GM12874 (cell line): Measurements from ENCODE around the gene HAAO.

ENCODE experiments used
- TF ChIP-seq, protein P1 (sequence below): IDR thresholded peaks from 2 replicates; pipeline ENCODE4 v1.5.1; 2011; ENCODE audit warnings: low read depth, mild to moderate bottlenecking, control low read depth, low read length, moderate library complexity; ENCODE audit not compliant: insufficient read depth

The HAAO gene

DNA sequence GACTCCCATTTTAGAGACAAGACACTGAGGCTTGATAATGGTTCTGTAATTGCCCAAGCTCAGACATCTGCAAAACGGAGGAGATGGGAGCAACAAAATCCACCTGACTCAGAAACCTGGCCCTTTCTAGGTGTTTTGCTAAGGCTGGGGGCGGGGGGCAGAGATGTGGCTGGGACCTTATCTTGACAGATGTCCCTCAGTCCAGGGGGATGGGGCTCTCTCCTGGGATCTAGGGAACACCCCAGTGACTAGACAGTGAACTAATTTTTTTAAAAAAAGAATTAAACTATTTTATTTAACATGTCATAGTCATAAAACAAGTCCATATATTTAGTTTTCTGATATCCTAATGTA, 32.0 kb upstream of the HAAO start:
- TF ChIP-seq, protein P1, sequence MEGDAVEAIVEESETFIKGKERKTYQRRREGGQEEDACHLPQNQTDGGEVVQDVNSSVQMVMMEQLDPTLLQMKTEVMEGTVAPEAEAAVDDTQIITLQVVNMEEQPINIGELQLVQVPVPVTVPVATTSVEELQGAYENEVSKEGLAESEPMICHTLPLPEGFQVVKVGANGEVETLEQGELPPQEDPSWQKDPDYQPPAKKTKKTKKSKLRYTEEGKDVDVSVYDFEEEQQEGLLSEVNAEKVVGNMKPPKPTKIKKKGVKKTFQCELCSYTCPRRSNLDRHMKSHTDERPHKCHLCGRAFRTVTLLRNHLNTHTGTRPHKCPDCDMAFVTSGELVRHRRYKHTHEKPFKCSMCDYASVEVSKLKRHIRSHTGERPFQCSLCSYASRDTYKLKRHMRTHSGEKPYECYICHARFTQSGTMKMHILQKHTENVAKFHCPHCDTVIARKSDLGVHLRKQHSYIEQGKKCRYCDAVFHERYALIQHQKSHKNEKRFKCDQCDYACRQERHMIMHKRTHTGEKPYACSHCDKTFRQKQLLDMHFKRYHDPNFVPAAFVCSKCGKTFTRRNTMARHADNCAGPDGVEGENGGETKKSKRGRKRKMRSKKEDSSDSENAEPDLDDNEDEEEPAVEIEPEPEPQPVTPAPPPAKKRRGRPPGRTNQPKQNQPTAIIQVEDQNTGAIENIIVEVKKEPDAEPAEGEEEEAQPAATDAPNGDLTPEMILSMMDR: no peak

DNA sequence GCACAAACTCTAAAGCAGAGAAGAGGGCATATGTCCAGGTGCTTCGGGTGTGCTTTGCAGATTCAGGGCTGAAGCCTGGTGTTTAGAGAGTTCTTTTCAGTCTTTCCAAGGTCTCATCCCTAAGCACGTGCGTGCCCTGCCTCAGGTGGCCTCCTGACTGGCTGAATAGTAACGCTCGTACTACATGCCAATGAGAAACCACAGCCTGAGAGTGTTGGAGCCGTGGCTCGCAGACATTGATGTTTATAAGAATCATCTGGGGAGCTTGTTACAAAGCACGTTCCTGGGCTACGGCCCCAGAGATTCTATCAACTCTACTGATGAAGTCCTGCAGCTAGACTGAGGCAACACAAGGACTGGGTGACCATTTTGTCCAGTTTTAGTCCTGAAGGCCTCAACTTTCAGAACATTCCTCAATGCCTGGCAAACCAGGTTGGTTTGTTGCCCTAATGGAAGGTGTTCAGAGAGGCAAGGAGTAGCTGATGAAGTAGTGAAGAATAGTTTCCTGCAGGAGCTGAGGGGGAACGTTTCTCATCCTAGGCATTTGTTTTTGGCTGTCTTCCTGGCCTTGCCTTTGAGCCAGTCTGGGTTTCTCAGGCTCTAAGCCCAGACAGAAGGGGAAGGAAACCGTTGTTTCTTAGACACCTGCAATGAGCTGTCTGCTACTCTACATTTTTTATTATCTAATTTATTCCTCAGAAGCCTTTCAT, 31.5 kb upstream of the HAAO start:
- TF ChIP-seq, protein P1: no peak

DNA sequence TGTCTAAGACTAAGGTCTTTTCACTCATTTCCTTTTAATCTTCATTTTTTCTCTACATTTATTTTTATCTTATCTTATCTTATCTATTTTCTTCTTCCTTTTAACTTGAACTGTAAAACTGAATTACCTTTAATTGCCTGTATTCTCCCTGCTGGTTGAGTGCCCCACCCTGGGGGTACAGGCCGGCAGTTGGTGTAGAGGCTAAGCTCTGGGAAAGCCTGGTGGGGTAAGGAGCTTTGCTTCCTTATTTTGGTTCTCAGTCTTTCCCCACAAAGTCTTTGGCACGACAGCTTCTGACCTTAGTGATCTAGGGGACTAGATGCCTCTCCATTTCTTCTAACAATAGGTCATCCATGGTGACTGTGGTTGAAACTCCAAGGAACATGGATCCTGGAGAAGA, 26.8 kb upstream of the HAAO start:
- TF ChIP-seq, protein P1: no peak

DNA sequence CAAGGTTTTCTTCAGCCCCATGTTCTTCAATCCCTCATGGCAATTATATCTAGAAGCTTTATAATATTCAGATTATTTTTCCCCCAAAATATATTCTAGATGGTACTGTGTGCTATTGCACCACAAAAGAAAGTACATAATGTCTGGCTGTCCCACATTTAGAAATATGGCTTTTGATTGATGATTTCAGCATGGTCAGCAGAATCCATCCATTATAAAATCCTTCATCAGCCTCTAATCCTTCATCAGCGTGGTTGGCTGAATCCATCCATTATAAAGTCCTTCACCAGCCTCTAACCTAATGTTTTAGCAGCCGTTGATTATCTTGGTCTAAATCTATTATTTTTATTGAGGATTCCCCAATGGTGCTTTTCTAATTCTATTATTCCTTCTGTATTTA, 23.3 kb upstream of the HAAO start:
- TF ChIP-seq, protein P1: no peak

DNA sequence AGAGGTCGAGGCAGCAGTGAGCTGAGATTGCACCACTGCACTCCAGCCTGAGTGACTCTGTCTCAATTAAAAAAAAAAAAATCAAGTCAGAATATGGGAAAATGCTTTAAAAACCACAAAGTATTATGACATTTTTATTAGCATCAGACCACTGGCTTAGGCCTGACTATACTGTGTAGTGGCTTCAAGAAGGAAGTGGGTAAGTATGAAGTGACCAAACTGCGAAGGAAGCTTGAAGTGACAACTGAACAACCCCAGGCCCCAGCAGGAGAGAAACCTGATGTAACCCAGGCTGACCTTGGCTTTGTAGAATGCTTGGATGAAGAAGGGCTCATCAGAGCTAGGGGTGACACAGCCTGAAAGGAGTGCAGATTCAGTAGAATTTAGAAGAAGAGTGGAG, 21.4 kb upstream of the HAAO start:
- TF ChIP-seq, protein P1: no peak

DNA sequence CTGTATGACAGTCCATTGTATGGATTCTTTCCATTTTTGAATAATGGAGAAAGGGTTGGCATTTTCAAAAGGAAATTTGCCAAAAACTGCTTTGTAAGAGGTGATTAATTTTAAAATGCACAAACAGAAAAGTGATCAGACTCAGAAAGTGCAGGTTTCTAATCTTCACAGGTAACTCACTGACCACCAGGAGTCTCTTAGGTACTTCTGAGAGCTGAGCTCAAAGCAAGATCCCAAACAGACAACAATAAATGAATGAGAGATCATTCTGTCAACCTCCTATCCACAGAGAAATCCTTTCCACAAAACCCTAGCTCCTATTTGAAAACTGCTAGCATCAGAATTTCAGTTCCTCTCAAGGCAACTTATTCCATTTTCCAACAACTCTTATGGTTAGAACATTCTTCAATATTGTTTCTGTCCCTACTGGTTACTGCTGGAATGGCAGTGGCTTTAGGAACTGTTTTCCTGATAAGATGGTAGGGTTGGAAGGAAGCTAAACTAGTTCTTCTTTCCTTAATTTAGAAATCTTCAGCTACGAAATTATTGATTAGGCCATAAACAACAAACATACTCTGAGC, 20.6 kb upstream of the HAAO start:
- TF ChIP-seq, protein P1: no peak; the same call in none of the 2 replicates

DNA sequence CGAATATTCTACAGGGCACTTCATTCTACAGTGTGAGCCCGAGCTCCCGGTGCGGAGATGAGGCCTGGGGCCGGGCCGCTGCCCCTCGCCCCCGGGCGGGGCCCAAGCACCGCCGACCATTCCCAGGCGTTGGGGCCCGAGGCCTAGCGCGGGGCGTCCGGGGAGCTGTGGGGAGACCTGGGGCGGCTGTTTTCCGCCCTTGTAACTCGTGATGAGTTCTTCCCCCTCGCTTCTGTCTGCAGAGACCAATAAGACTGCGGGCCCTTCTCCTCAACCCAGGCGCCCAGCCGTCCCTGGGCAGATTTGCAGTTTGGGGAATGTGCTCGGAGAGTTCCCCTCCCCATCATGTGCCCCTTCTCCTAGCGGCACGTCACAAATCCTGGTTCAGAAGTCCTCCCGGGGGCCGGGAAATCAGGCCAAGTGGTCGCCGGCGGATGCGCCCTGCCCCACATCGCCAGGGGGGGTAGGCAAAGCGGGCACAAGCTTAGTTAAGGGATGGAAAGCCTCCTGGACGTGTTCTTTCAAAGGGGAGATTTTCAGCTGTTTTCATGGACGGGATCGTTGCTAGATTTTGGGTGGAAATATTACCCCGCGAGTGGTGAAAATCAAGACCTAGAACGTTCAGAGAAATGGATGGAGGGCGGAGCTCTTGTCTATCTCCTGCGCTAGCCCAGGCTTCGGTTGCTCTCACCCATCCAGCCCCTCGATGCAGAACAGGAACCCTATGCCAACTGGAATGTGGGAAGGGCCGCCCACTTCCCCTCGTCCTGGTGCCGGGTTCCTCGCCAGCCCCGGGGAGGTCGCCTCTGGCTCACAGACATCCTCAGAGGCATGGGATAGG, 18.8 kb upstream of the HAAO start:
- TF ChIP-seq, protein P1: no peak
